ENCODE results near the gene RAB40B.

- TF ChIP-seq CTCF (IDR thresholded peaks at IDR 0.05) = no peak
- no peak for TF ChIP-seq POLR2A (IDR thresholded peaks at IDR 0.05)
These were observed 38.6 kb downstream of the RAB40B start for GRCh38 chr17:82659886-82660285.

Measured in right lobe of liver (tissue), 4 donors.